IMR-90 (cell line): ENCODE results near the gene AUTS2. TPM values are rescaled to one million over a fixed set of nuclear protein-coding genes. Genes with fewer than 3 reads are reported as not detected.

Source experiments
- ATAC-seq: fragments of 200-7000 bp; cut with Tn5 transposase; 2 replicates; pipeline ENCODE4 v1.9.1; 2020; ENCODE audit warnings: low read depth, mild to moderate bottlenecking, moderate library complexity
- BruUV-seq: library from RNA; stranded (reverse); fragments of 400-500 nt; replicated peaks from 2 replicates; lab custom pipeline; 2021; lab: Mats Ljungman, UMichigan
- CTCF ChIA-PET: fragments of 300-600 bp; formaldehyde crosslinking; extraction: SDS; loops from one replicate; lab custom pipeline; 2021; ENCODE audit warnings: antibody characterized with exemption; lab: Yijun Ruan, JAX
- POLR2A ChIA-PET: fragments of 300-600 bp; sonication (Branson Sonifier 250); formaldehyde crosslinking; loops from one replicate; lab custom pipeline; 2022; ENCODE audit warnings: antibody characterized with exemption; ENCODE audit not compliant: unreplicated experiment; lab: Charles Lee
- DNase-seq: peaks from one replicate; pipeline ENCODE4 v3.0.0; 2013
- H2AFZ ChIP-seq: replicated peaks from 2 replicates; pipeline ENCODE3; 2013; ENCODE audit warnings: low read length, mild to moderate bottlenecking; ENCODE audit not compliant: poor library complexity
- H2AK5ac ChIP-seq: 2 replicates; pipeline ENCODE4 v1.6.1; 2013; ENCODE audit warnings: low read depth, low read length, inconsistent platforms
- H2AK9ac ChIP-seq: replicated peaks from 2 replicates; pipeline ENCODE3; 2013; ENCODE audit warnings: mild to moderate bottlenecking, low read depth, low read length, moderate library complexity; ENCODE audit not compliant: poor library complexity
- H2BK120ac ChIP-seq: 2 replicates; pipeline ENCODE4 v1.6.1; 2013; ENCODE audit warnings: low read depth, low read length, inconsistent platforms
- H2BK15ac ChIP-seq: 3 replicates; pipeline ENCODE4 v1.6.1; 2013; ENCODE audit warnings: low read depth, low read length, inconsistent platforms
- H2BK20ac ChIP-seq: 2 replicates; pipeline ENCODE4 v1.6.1; 2013; ENCODE audit warnings: low read depth, mild to moderate bottlenecking, inconsistent platforms, low read length, moderate library complexity
- H2BK5ac ChIP-seq: 2 replicates; pipeline ENCODE4 v1.6.1; 2013; ENCODE audit warnings: mild to moderate bottlenecking, low read depth, low read length, inconsistent platforms; ENCODE audit not compliant: poor library complexity, severe bottlenecking
- H3K14ac ChIP-seq: replicated peaks from 2 replicates; pipeline ENCODE4 v1.6.1; 2013; ENCODE audit warnings: low read depth, low read length, inconsistent platforms
- H3K18ac ChIP-seq: 2 replicates; pipeline ENCODE4 v1.6.1; 2013; ENCODE audit warnings: low read depth, low read length, control low read depth
- H3K23ac ChIP-seq: 2 replicates; pipeline ENCODE4 v1.6.1; 2013; ENCODE audit warnings: low read depth, low read length, inconsistent platforms
- H3K27ac ChIP-seq: 2 replicates; pipeline ENCODE4 v1.5.1; 2013; ENCODE audit warnings: mild to moderate bottlenecking, control low read depth, low read length; ENCODE audit not compliant: insufficient read depth
- H3K27me3 ChIP-seq: 2 replicates; pipeline ENCODE4 v1.6.1; 2013; ENCODE audit warnings: low read length; ENCODE audit not compliant: control insufficient read depth, insufficient read depth
- H3K36me3 ChIP-seq: 2 replicates; pipeline ENCODE4 v1.6.1; 2013; ENCODE audit warnings: low read length, mixed read lengths; ENCODE audit not compliant: control insufficient read depth, insufficient read depth
- H3K4ac ChIP-seq: 2 replicates; pipeline ENCODE4 v1.6.1; 2013; ENCODE audit warnings: low read depth, low read length, inconsistent platforms
- H3K4me1 ChIP-seq: 2 replicates; pipeline ENCODE4 v1.6.1; 2013; ENCODE audit warnings: low read length, mixed read lengths; ENCODE audit not compliant: control insufficient read depth, insufficient read depth
- H3K4me2 ChIP-seq: 2 replicates; pipeline ENCODE4 v1.6.1; 2013; ENCODE audit warnings: low read depth, mild to moderate bottlenecking, control low read depth, low read length, moderate library complexity
- H3K4me3 ChIP-seq: 2 replicates; pipeline ENCODE4 v1.5.1; 2013; ENCODE audit warnings: low read depth, mild to moderate bottlenecking, control low read depth, low read length, moderate library complexity; ENCODE audit not compliant: insufficient read depth
- H3K56ac ChIP-seq: 2 replicates; pipeline ENCODE4 v1.6.1; 2013; ENCODE audit warnings: low read length, inconsistent platforms; ENCODE audit not compliant: insufficient read depth; ENCODE audit errors: extremely low read depth
- H3K79me1 ChIP-seq, 2 experiments: 2 replicates each; pipeline ENCODE4 v1.6.1; 2013; ENCODE audit warnings: low read length in 2 of 2, inconsistent platforms in 1 of 2, low read depth in 1 of 2
- H3K9ac ChIP-seq: 2 replicates; pipeline ENCODE4 v1.6.1; 2013; ENCODE audit warnings: low read depth, low read length, control low read depth
- H3K9me1 ChIP-seq: 2 replicates; pipeline ENCODE4 v1.6.1; 2013; ENCODE audit warnings: low read length, inconsistent platforms; ENCODE audit not compliant: insufficient read depth
- H3K9me3 ChIP-seq: 2 replicates; pipeline ENCODE4 v1.6.1; 2013; ENCODE audit warnings: low read length; ENCODE audit not compliant: control insufficient read depth, insufficient read depth
- H4K20me1 ChIP-seq: 2 replicates; pipeline ENCODE4 v1.6.1; 2013; ENCODE audit warnings: low read length, inconsistent platforms; ENCODE audit not compliant: insufficient read depth
- H4K5ac ChIP-seq: 2 replicates; pipeline ENCODE4 v1.6.1; 2013; ENCODE audit warnings: mild to moderate bottlenecking, low read depth, low read length, control low read depth
- H4K8ac ChIP-seq, 2 experiments: 2 replicates each; pipeline ENCODE4 v1.6.1; 2013; ENCODE audit warnings: low read depth in 2 of 2, low read length in 2 of 2, control low read depth in 1 of 2, inconsistent platforms in 1 of 2
- H4K91ac ChIP-seq: 2 replicates; pipeline ENCODE4 v1.6.1; 2013; ENCODE audit warnings: low read depth, low read length, inconsistent platforms; ENCODE audit not compliant: insufficient read depth
- BHLHE40 ChIP-seq: fragments of 150-350 bp; IDR thresholded peaks from 2 replicates; pipeline ENCODE4 v1.6.1; 2016; ENCODE audit warnings: mild to moderate bottlenecking, low read depth, low read length
- CEBPB ChIP-seq: IDR thresholded peaks from 2 replicates; pipeline ENCODE4 v1.6.1; 2012; ENCODE audit warnings: low read depth, low read length, improper control_type of control experiment
- CHD1 ChIP-seq: IDR thresholded peaks from 2 replicates; pipeline ENCODE4 v1.6.1; 2012; ENCODE audit warnings: low read depth, low read length, improper control_type of control experiment
- ELK1 ChIP-seq: fragments of 150-350 bp; IDR thresholded peaks from 2 replicates; pipeline ENCODE4 v1.6.1; 2016; ENCODE audit warnings: low read depth, mild to moderate bottlenecking, low read length, moderate library complexity, borderline replicate concordance
- FOS ChIP-seq: fragments of 150-350 bp; IDR thresholded peaks from 2 replicates; pipeline ENCODE4 v1.6.1; 2016; ENCODE audit warnings: low read depth, low read length
- MAFK ChIP-seq: IDR thresholded peaks from 2 replicates; pipeline ENCODE4 v1.6.1; 2012; ENCODE audit warnings: low read depth, low read length, improper control_type of control experiment
- MAZ ChIP-seq: IDR thresholded peaks from 2 replicates; pipeline ENCODE4 v1.6.1; 2012; ENCODE audit warnings: low read depth, mild to moderate bottlenecking, low read length, improper control_type of control experiment, moderate library complexity, borderline replicate concordance
- MXI1 ChIP-seq: IDR thresholded peaks from 2 replicates; pipeline ENCODE4 v1.6.1; 2012; ENCODE audit warnings: low read depth, mild to moderate bottlenecking, low read length, moderate library complexity, borderline replicate concordance
- NFE2L2 ChIP-seq: fragments of 150-350 bp; IDR thresholded peaks from 2 replicates; pipeline ENCODE4 v1.6.1; 2016; ENCODE audit warnings: low read depth, mild to moderate bottlenecking, low read length
- POLR2A ChIP-seq: IDR thresholded peaks from 2 replicates; pipeline ENCODE4 v1.6.1; 2012; ENCODE audit warnings: mild to moderate bottlenecking, low read depth, low read length
- RAD21 ChIP-seq: IDR thresholded peaks from 2 replicates; pipeline ENCODE4 v1.6.1; 2012; ENCODE audit warnings: low read length, improper control_type of control experiment
- RCOR1 ChIP-seq: IDR thresholded peaks from 2 replicates; pipeline ENCODE4 v1.6.1; 2012; ENCODE audit warnings: mild to moderate bottlenecking, low read length, improper control_type of control experiment; ENCODE audit not compliant: insufficient replicate concordance
- RFX5 ChIP-seq: IDR thresholded peaks from 2 replicates; pipeline ENCODE4 v1.8.0; 2012; ENCODE audit warnings: low read depth, mild to moderate bottlenecking, low read length, moderate library complexity
- SMC3 ChIP-seq: fragments of 150-350 bp; IDR thresholded peaks from 2 replicates; pipeline ENCODE4 v1.6.1; 2016; ENCODE audit warnings: low read depth, mild to moderate bottlenecking, antibody characterized with exemption, low read length, moderate library complexity
- WGBS, 2 experiments: methylation state at CpG; one replicate each; pipeline versions ENCODE4 v1.1.5 to v1.1.7; 2013; ENCODE audit warnings: missing lambda C conversion rate in 2 of 2; ENCODE audit not compliant: insufficient read length in 1 of 2; ENCODE audit errors: extremely low coverage in 2 of 2; 5-methylcytosine and 5-hydroxymethylcytosine counted together
- dilution Hi-C: fragments of 300-500 bp; cut with HindIII; formaldehyde crosslinking; loops from one replicate; pipeline ENCODE4 v1.14.3; 2018; ENCODE audit warnings: low sequenced_read_pairs; ENCODE audit not compliant: unreplicated experiment
- in situ Hi-C: fragments of 300-500 bp; cut with MboI; formaldehyde crosslinking; loops from 3 replicates; pipeline ENCODE4 v1.14.3; 2019; ENCODE audit warnings: low sequenced_read_pairs, inconsistent platforms, mixed read lengths
- intact Hi-C: fragments of 100-400 bp; cut with micrococcal nuclease; formaldehyde crosslinking; loops from 2 replicates; pipeline ENCODE4 v1.10.0; 2022
- polyA plus RNA-seq, 3 experiments: library from polyadenylated mRNA; depleted of rRNA; stranded (reverse); fragments of >200 nt; gene quantifications; 2 replicates each; pipeline ENCODE4 v1.2.3, GENCODE V29; 2012; ENCODE audit warnings: low replicate concordance in 1 of 3
- total RNA-seq: library from RNA; depleted of rRNA; stranded (reverse); fragments of >200 nt; gene quantifications from 2 replicates; pipeline ENCODE4 v1.2.3, GENCODE V29; 2012
- TF ChIP-seq, protein P1 (sequence below): fragments of 150-350 bp; IDR thresholded peaks from 2 replicates; pipeline ENCODE4 v1.6.1; 2017; ENCODE audit warnings: mild to moderate bottlenecking, antibody characterized with exemption, low read length, low read depth
- TF ChIP-seq, protein P2 (sequence below): conservative IDR thresholded peaks from 2 replicates; pipeline ENCODE4 v1.5.1; 2012; ENCODE audit warnings: mild to moderate bottlenecking, low read depth, low read length, improper control_type of control experiment

Gene AUTS2
- total and polyA plus RNA-seq, 2 of the 4 experiments (the other 2 are of a cell fraction) = 0.90 to 3.0 TPM

DNA sequence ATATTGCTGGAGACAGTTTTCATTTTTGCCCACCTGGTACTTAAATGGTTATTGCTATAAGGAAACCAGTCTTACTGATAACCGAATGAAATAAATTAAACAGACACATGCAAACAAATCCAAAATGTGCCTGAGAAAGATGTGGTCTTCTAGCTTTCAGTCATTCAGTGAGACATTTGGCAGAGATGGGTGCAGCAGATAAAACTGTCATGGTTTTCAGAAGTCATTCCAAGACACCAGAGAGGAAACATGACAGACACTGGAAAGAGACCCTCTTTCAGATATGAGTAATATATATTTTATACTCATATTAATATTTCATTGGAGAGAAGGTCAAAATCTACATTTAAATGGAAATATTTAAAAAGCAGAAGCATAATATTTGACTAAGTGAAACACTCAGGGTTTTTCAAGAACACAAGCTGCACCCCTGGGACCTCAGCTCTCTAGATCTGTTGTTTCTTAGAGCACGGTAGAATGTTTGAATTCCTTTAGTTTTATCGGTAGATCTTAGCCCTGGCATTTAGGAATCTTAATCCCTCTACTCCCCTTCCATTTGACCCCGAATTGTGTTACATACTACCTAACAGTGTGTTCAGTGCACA is 246.1 kb downstream of the AUTS2 start:
- dilution Hi-C loops = no loop called here
- POLR2A ChIA-PET = no interaction called here
- Histone ChIP-seq H2AFZ (no peak overlapping the region), H2AK5ac (no peak overlapping the region), H3K27ac (no peak overlapping the region), H2BK20ac (no peak overlapping the region), H3K27me3 (no peaks in the 10 kb centered on the region), H4K8ac (no peak overlapping the region), H3K4me3 (no peak overlapping the region), H3K14ac (no peak overlapping the region), H2BK15ac (no peak overlapping the region), H2AK9ac (no peak overlapping the region), H4K20me1 (no peaks in the 10 kb centered on the region), H3K4ac (no peak overlapping the region), H3K4me2 (no peak overlapping the region), H3K36me3 (no peaks in the 10 kb centered on the region), H3K79me1 (no peaks in the 10 kb centered on the region), H2BK120ac (no peak overlapping the region), H3K9me3 (no peaks in the 10 kb centered on the region), H3K23ac (no peak overlapping the region), H3K56ac (no peak overlapping the region), H2BK5ac (no peak overlapping the region), H4K91ac (no peak overlapping the region), H3K18ac (no peak overlapping the region), H4K5ac (no peak overlapping the region), H3K9me1 (no peaks in the 10 kb centered on the region), H3K9ac (no peak overlapping the region), H3K4me1 (no peaks in the 10 kb centered on the region)
- ATAC-seq (no peak), DNase-seq (no peak)
- intact Hi-C loops = no loop called here
- no CpG with 5 or more reads among the region's 4 CpGs for WGBS, 2 experiments
- CTCF ChIA-PET = no interaction called here
- in situ Hi-C loops = no loop called here
- TF ChIP-seq POLR2A (no peak), NFE2L2 (no peak), RAD21 (no peak), RFX5 (no peak), MXI1 (no peak), SMC3 (no peak), MAFK (no peak), FOS (no peak), CEBPB (no peak), CHD1 (no peak), ELK1 (no peak), RCOR1 (no peak), BHLHE40 (no peak), MAZ (no peak)
- TF ChIP-seq, protein P1, sequence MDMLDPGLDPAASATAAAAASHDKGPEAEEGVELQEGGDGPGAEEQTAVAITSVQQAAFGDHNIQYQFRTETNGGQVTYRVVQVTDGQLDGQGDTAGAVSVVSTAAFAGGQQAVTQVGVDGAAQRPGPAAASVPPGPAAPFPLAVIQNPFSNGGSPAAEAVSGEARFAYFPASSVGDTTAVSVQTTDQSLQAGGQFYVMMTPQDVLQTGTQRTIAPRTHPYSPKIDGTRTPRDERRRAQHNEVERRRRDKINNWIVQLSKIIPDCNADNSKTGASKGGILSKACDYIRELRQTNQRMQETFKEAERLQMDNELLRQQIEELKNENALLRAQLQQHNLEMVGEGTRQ = no peak
- TF ChIP-seq, protein P2, sequence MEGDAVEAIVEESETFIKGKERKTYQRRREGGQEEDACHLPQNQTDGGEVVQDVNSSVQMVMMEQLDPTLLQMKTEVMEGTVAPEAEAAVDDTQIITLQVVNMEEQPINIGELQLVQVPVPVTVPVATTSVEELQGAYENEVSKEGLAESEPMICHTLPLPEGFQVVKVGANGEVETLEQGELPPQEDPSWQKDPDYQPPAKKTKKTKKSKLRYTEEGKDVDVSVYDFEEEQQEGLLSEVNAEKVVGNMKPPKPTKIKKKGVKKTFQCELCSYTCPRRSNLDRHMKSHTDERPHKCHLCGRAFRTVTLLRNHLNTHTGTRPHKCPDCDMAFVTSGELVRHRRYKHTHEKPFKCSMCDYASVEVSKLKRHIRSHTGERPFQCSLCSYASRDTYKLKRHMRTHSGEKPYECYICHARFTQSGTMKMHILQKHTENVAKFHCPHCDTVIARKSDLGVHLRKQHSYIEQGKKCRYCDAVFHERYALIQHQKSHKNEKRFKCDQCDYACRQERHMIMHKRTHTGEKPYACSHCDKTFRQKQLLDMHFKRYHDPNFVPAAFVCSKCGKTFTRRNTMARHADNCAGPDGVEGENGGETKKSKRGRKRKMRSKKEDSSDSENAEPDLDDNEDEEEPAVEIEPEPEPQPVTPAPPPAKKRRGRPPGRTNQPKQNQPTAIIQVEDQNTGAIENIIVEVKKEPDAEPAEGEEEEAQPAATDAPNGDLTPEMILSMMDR = no peak
- no TSS peak for BruUV-seq
